ENCODE measurements around the gene PCNT.
"Not testable (repeated sequence)": the region's sequence is repeated elsewhere in the genome, so short reads cannot be mapped to it uniquely, and the experiment has no call there.

PCNT gene

DNA sequence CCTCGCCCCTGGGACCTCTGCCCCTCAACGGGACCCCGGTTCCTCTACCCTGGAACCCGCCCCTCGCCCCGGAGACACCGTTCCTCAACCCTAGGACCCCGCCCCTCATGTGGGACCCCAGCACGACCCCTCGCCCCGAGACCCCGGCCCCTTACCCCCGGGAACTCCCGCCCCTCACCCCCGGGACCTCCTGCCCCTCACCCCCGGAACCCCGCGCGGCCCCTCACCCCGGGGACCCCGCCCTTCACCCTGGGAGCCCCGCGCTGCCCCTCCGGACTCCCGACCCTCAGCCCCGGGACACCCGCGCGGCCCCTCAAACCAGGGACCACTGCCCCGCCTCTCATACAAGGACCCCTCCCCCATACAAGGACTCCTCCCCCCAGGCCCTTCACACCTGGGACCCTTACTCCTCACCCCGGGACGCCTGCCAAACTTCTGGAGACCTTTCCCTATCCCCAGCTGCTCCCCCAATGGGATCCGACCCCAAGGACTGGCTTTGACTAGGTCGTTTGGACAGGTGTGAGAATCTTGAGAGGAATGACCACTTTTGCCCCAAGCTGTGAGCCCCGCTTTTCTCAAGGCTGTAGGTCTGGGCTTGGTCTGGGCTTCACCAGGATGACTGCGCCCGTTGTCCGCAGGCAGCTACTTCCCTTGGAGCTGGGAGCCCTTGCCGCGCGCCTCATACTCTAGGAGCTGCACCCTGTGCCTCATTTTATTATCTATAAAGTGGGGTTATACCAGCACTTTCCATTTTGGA is 135.6 kb downstream of the PCNT start:
- H2AFZ ChIP-seq (ENCODE audit: low read depth, low read length), result no peak overlapping the region
- peak overlapping the region; percentile 94 for H3K4me3 ChIP-seq (ENCODE audit: low read length)
- H3K36me3 ChIP-seq (replicated peaks; ENCODE audit: low read depth, low read length), result peaks cover 18% of the 10 kb centered on the region
- peaks cover 15% of the 10 kb centered on the region for H3K4me1 ChIP-seq (ENCODE audit: low read length)
- 0 out of 2 replicates have a peak overlapping the region, but pooled peaks have one; percentile 44 for H3K27ac ChIP-seq (ENCODE audit: low read length)
- peak overlapping the region; percentile 81 for H3K4me2 ChIP-seq (ENCODE audit: low read length)
- H3K9me3 ChIP-seq (ENCODE audit: insufficient read depth, low read length), result no peaks in the 10 kb centered on the region
- H3K79me2 ChIP-seq (ENCODE audit: low read length), result peaks cover 44% of the 10 kb centered on the region
- no peaks in the 10 kb centered on the region for H4K20me1 ChIP-seq (ENCODE audit: insufficient read depth, low read length)
- H3K9ac ChIP-seq (ENCODE audit: low read length), result peak overlapping the region; percentile 91
- TF ChIP-seq EZH2phosphoT487 (IDR thresholded peaks at IDR 0.05; ENCODE audit: low read depth), result no peak
- TF ChIP-seq, protein P1, sequence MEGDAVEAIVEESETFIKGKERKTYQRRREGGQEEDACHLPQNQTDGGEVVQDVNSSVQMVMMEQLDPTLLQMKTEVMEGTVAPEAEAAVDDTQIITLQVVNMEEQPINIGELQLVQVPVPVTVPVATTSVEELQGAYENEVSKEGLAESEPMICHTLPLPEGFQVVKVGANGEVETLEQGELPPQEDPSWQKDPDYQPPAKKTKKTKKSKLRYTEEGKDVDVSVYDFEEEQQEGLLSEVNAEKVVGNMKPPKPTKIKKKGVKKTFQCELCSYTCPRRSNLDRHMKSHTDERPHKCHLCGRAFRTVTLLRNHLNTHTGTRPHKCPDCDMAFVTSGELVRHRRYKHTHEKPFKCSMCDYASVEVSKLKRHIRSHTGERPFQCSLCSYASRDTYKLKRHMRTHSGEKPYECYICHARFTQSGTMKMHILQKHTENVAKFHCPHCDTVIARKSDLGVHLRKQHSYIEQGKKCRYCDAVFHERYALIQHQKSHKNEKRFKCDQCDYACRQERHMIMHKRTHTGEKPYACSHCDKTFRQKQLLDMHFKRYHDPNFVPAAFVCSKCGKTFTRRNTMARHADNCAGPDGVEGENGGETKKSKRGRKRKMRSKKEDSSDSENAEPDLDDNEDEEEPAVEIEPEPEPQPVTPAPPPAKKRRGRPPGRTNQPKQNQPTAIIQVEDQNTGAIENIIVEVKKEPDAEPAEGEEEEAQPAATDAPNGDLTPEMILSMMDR (IDR thresholded peaks at IDR 0.05; ENCODE audit: low read depth, low read length), result no peak
- H3K27me3 ChIP-seq (ENCODE audit: low read depth, low read length), result no peaks in the 10 kb centered on the region

DNA sequence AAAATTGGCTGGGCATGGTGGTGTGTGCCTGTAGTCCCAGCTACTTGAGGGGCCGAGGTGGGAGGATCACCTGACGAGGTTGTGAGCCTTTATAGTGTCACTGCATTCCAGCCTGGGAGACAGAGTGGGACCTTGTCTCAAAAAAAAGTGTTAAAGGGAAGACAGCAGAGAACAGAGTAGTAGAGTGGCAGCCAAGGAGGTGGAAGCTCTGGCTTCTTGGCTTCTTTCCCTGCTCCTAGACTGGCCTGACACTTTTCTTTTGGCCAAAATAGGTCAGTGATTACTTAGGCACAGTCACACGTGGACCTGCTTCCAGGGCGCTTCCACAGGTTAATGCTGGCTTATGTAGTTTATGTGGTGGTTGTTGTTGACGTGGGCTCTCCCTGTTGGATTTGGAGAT is 138.0 kb downstream of the PCNT start:
- H4K20me1 ChIP-seq (ENCODE audit: insufficient read depth, low read length), result no peaks in the 10 kb centered on the region
- no peaks in the 10 kb centered on the region for H3K27me3 ChIP-seq (ENCODE audit: low read depth, low read length)
- no peak overlapping the region for H3K4me2 ChIP-seq (ENCODE audit: low read length)
- peaks cover 13% of the 10 kb centered on the region for H3K4me1 ChIP-seq (ENCODE audit: low read length)
- H3K9ac ChIP-seq (ENCODE audit: low read length), result no peak overlapping the region
- H2AFZ ChIP-seq (ENCODE audit: low read depth, low read length), result no peak overlapping the region
- H3K79me2 ChIP-seq (ENCODE audit: low read length), result peaks cover 32% of the 10 kb centered on the region
- TF ChIP-seq, protein P1 (IDR thresholded peaks at IDR 0.05; ENCODE audit: low read depth, low read length), result no peak
- TF ChIP-seq EZH2phosphoT487 (IDR thresholded peaks at IDR 0.05; ENCODE audit: low read depth), result no peak
- no peaks in the 10 kb centered on the region for H3K9me3 ChIP-seq (ENCODE audit: insufficient read depth, low read length)
- no peaks in the 10 kb centered on the region for H3K36me3 ChIP-seq (replicated peaks; ENCODE audit: low read depth, low read length)
- H3K27ac ChIP-seq (ENCODE audit: low read length), result no peak overlapping the region
- H3K4me3 ChIP-seq (ENCODE audit: low read length), result no peak overlapping the region

DNA sequence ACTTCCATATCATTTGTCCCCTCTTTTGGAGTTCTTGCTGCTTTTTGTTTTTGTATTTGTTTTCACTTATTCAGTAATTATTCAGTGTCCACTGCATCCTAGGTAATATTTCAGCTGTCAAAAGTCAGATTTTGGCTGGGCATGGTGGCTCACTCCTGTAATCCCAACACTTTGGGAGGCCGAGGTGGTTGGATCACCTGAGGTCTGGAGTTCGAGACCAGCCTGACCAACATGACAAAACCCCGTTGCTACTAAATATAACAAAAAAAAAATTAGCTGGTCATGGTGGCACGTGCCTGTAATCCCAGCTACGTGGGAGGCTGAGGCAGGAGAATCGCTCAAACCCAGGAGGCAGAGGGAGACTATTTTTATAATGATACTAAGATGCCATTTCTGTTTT is 141.2 kb downstream of the PCNT start:
- H3K27ac ChIP-seq (ENCODE audit: low read length); H3K27me3 ChIP-seq (ENCODE audit: low read depth, low read length); H3K4me2 ChIP-seq (ENCODE audit: low read length); H3K79me2 ChIP-seq (ENCODE audit: low read length); H3K9ac ChIP-seq (ENCODE audit: low read length); H2AFZ ChIP-seq (ENCODE audit: low read depth, low read length); H3K9me3 ChIP-seq (ENCODE audit: insufficient read depth, low read length); H3K36me3 ChIP-seq (replicated peaks; ENCODE audit: low read depth, low read length); H3K4me3 ChIP-seq (ENCODE audit: low read length); H4K20me1 ChIP-seq (ENCODE audit: insufficient read depth, low read length); H3K4me1 ChIP-seq (ENCODE audit: low read length): not testable (repeated sequence)

DNA sequence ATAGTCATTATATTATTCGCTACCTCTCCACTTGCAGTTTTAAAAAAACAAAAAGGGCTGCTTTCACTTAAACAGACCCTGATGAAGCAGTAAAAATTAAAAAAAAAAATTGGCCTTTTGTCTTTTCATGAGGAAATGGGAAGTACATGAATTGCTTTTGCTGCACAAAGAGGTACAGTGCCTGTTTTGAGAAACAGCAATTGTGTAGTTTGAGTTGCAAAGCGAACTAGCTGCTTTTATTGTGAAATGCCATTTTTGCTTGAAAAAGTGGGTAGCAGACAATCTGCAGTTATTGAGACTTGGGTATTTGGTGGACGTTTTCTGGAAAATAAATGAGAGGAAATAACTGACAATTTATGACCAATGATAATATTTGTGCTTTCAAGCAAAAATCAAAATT is 141.7 kb downstream of the PCNT start:
- H3K4me3 ChIP-seq (ENCODE audit: low read length), result no peak overlapping the region
- H2AFZ ChIP-seq (ENCODE audit: low read depth, low read length), result no peak overlapping the region
- H3K9me3 ChIP-seq (ENCODE audit: insufficient read depth, low read length), result no peaks in the 10 kb centered on the region
- peaks cover 5% of the 10 kb centered on the region; the same call in 1 of the 2 replicates for H3K79me2 ChIP-seq (ENCODE audit: low read length)
- no peak overlapping the region for H3K27ac ChIP-seq (ENCODE audit: low read length)
- no peak overlapping the region for H3K4me2 ChIP-seq (ENCODE audit: low read length)
- TF ChIP-seq, protein P1 (IDR thresholded peaks at IDR 0.05; ENCODE audit: low read depth, low read length), result no peak
- TF ChIP-seq EZH2phosphoT487 (IDR thresholded peaks at IDR 0.05; ENCODE audit: low read depth), result no peak
- H4K20me1 ChIP-seq (ENCODE audit: insufficient read depth, low read length), result no peaks in the 10 kb centered on the region
- H3K4me1 ChIP-seq (ENCODE audit: low read length), result no peaks in the 10 kb centered on the region
- H3K36me3 ChIP-seq (replicated peaks; ENCODE audit: low read depth, low read length), result no peaks in the 10 kb centered on the region
- H3K27me3 ChIP-seq (ENCODE audit: low read depth, low read length), result no peaks in the 10 kb centered on the region
- H3K9ac ChIP-seq (ENCODE audit: low read length), result no peak overlapping the region

Data from OCI-LY3 (cell line).